Subcutaneous abdominal adipose tissue (tissue), 5 donors: ENCODE measurements around the gene RELN.

Experiments used
- H3K27ac ChIP-seq: one replicate; pipeline ENCODE4 v1.7.0; 2013; ENCODE audit warnings: low read depth, mild to moderate bottlenecking, inconsistent platforms, low read length, moderate library complexity
- H3K27me3 ChIP-seq, 5 donors: one replicate each; pipeline ENCODE4 v1.7.0; 2013; ENCODE audit warnings: low read length in 5 of 5, inconsistent platforms in 1 of 5; ENCODE audit not compliant: control insufficient read depth in 5 of 5, insufficient read depth in 4 of 5
- H3K36me3 ChIP-seq, 5 donors: one replicate each; pipeline ENCODE4 v1.7.0; 2013; ENCODE audit warnings: low read length in 5 of 5; ENCODE audit not compliant: control insufficient read depth in 5 of 5, insufficient read depth in 5 of 5
- H3K4me1 ChIP-seq, 5 donors: one replicate each; pipeline ENCODE4 v1.7.0; 2013; ENCODE audit warnings: low read length in 5 of 5, mild to moderate bottlenecking in 3 of 5, moderate library complexity in 1 of 5; ENCODE audit not compliant: control insufficient read depth in 5 of 5, insufficient read depth in 5 of 5
- H3K4me3 ChIP-seq, 5 donors: one replicate each; pipeline ENCODE4 v1.7.0; 2013; ENCODE audit warnings: low read length in 5 of 5, low read depth in 1 of 5
- H3K9ac ChIP-seq, 5 donors: one replicate each; pipeline ENCODE4 v1.7.0; 2013; ENCODE audit warnings: low read length in 5 of 5, mild to moderate bottlenecking in 4 of 5, moderate library complexity in 3 of 5
- H3K9me3 ChIP-seq, 5 donors: one replicate each; pipeline ENCODE4 v1.7.0; 2013; ENCODE audit warnings: low read length in 5 of 5; ENCODE audit not compliant: control insufficient read depth in 5 of 5
- donor health status: healthy.
- donor health status: healthy.
- donor health status: healthy.
- donor health status: healthy.
- donor health status: healthy.

Gene RELN

GRCh38 chr7:103580031-103580430 is 409.4 kb downstream of the RELN start:
- Histone ChIP-seq H3K36me3 (no peaks in the 10 kb centered on the region), H3K4me1 (no peaks in the 10 kb centered on the region), H3K9me3 (no peaks in the 10 kb centered on the region), H3K4me3 (no peak overlapping the region), H3K27ac (no peak overlapping the region), H3K27me3 (peaks cover 0 to 8% (median 0%) of the 10 kb centered on the region in 5 donors), H3K9ac (no peak overlapping the region)

DNA sequence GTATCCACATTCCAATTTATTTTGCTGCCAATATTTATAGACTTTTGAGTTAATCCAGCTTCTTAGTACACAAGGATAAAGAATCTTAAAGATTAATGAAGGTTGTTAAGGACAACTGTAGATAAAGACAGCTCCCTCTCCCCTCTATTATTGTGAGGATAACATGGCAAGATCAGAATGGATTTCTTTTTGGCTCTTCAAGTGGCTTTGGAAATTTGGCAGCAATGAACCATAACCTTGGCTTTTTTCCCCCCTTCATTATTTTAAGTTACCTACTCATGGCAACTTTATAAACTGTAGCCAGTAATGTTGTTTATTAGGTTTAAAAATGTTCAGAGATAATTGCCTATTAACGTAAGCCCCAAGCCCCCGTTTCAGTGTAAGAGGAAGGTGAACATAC is 412.4 kb downstream of the RELN start:
- Histone ChIP-seq H3K27ac (no peak overlapping the region), H3K9me3 (no peaks in the 10 kb centered on the region), H3K36me3 (no peaks in the 10 kb centered on the region), H3K4me1 (no peaks in the 10 kb centered on the region), H3K9ac (no peak overlapping the region), H3K27me3 (peaks cover 0 to 8% (median 0%) of the 10 kb centered on the region in 5 donors), H3K4me3 (no peak overlapping the region)

GRCh38 chr7:103576641-103577040 is 412.8 kb downstream of the RELN start:
- Histone ChIP-seq H3K9me3 (no peaks in the 10 kb centered on the region), H3K9ac (no peak overlapping the region), H3K4me1 (no peaks in the 10 kb centered on the region), H3K36me3 (no peaks in the 10 kb centered on the region), H3K27ac (no peak overlapping the region), H3K4me3 (no peak overlapping the region), H3K27me3 (peaks cover 0 to 8% (median 0%) of the 10 kb centered on the region in 5 donors)

GRCh38 chr7:103574576-103574975 is 414.9 kb downstream of the RELN start:
- peaks cover 0 to 2% (median 0%) of the 10 kb centered on the region in 5 donors for H3K27me3 ChIP-seq
- no peaks in the 10 kb centered on the region for H3K4me1 ChIP-seq
- no peak overlapping the region for H3K27ac ChIP-seq
- H3K9me3 ChIP-seq: no peaks in the 10 kb centered on the region
- H3K9ac ChIP-seq: no peak overlapping the region
- no peaks in the 10 kb centered on the region for H3K36me3 ChIP-seq
- no peak overlapping the region for H3K4me3 ChIP-seq

- H3K9ac ChIP-seq: no peak overlapping the region
- no peak overlapping the region for H3K27ac ChIP-seq
- no peaks in the 10 kb centered on the region for H3K36me3 ChIP-seq
- H3K4me1 ChIP-seq: no peaks in the 10 kb centered on the region
- H3K9me3 ChIP-seq: no peaks in the 10 kb centered on the region
- H3K4me3 ChIP-seq: no peak overlapping the region
- peaks cover 0 to 2% (median 0%) of the 10 kb centered on the region in 5 donors for H3K27me3 ChIP-seq
Measured at GRCh38 chr7:103573479-103574058, 415.9 kb downstream of the RELN start.

- no peak overlapping the region for H3K4me3 ChIP-seq
- no peaks in the 10 kb centered on the region for H3K36me3 ChIP-seq
- peak overlapping the region in 1 of 5 donors; percentile 33 for H3K9ac ChIP-seq
- H3K9me3 ChIP-seq: no peaks in the 10 kb centered on the region
- H3K4me1 ChIP-seq: no peaks in the 10 kb centered on the region
- peaks cover 0 to 2% (median 0%) of the 10 kb centered on the region in 5 donors for H3K27me3 ChIP-seq
- H3K27ac ChIP-seq: no peak overlapping the region
Measured at GRCh38 chr7:103571586-103571985, 417.9 kb downstream of the RELN start.

DNA sequence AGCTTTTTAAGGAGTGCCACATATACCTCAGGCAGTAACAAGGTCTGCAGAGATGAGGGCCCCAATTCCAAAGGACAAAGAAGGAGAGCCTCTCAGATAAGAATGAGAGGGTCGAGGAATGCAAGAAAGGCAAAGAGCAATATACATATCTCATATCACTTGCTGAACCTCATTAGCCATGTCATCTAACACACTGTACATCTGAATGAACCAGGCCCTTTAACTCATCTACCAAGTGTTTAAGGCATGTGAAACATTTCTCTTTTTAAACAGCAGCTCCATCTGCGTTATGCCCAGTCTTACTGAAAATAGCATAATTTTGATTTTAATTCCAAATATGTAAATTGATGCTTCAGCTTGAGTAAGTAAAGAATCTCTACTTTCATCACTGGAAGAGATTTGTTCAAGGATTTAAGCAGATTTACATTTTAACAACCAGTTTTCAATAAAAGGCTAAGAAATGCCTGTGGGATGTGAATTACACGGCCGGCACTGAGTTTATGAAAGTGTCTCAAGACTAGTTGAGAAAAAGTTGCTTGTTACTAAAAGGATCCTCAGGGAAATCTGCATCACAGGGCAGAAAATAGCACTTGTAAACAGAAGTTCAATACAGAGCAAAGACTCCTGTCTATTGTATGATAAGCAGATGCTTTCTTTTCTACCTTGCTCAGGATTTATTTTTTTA is 419.7 kb downstream of the RELN start:
- H3K36me3 ChIP-seq: no peaks in the 10 kb centered on the region
- no peak overlapping the region for H3K9ac ChIP-seq
- no peak overlapping the region for H3K27ac ChIP-seq
- no peaks in the 10 kb centered on the region for H3K4me1 ChIP-seq
- no peak overlapping the region for H3K4me3 ChIP-seq
- no peaks in the 10 kb centered on the region for H3K9me3 ChIP-seq
- H3K27me3 ChIP-seq: peaks cover 0 to 2% (median 0%) of the 10 kb centered on the region in 5 donors

- Histone ChIP-seq H3K9ac (no peak overlapping the region), H3K36me3 (no peaks in the 10 kb centered on the region), H3K4me1 (no peaks in the 10 kb centered on the region), H3K27ac (no peak overlapping the region), H3K27me3 (no peaks in the 10 kb centered on the region), H3K9me3 (no peaks in the 10 kb centered on the region), H3K4me3 (no peak overlapping the region)
Measured at GRCh38 chr7:103564416-103564815, 425.0 kb downstream of the RELN start.

GRCh38 chr7:103560136-103560535 is 429.3 kb downstream of the RELN start:
- Histone ChIP-seq H3K4me1 (no peaks in the 10 kb centered on the region), H3K4me3 (no peak overlapping the region), H3K36me3 (no peaks in the 10 kb centered on the region), H3K27me3 (no peaks in the 10 kb centered on the region), H3K27ac (no peak overlapping the region), H3K9me3 (no peaks in the 10 kb centered on the region), H3K9ac (no peak overlapping the region)

- H3K4me1 ChIP-seq: no peaks in the 10 kb centered on the region
Measured at GRCh38 chr7:103551016-103551415, 438.4 kb downstream of the RELN start.

More at GRCh38 chr7:103551016-103551415, 438.4 kb downstream of the RELN start:
- H3K36me3 ChIP-seq: no peaks in the 10 kb centered on the region
- H3K4me3 ChIP-seq: no peak overlapping the region
- no peaks in the 10 kb centered on the region for H3K9me3 ChIP-seq
- H3K27me3 ChIP-seq: no peaks in the 10 kb centered on the region
- H3K27ac ChIP-seq: no peak overlapping the region
- no peak overlapping the region for H3K9ac ChIP-seq
